GM23248 (cell line): ENCODE results near the gene EHD4. TPM values are rescaled to one million over a fixed set of nuclear protein-coding genes. Genes with fewer than 3 reads are reported as not detected.
A peak's percentile ranks its signal among the peaks of the same experiment; 100 is the strongest.

ENCODE experiments used
- DNase-seq: peaks from one replicate; pipeline ENCODE4 v3.0.0-alpha.2; 2015
- H2AFZ ChIP-seq: fragments of 200-600 bp; sonication (generic); 2 replicates; pipeline ENCODE4 v1.6.1; 2016; ENCODE audit warnings: antibody characterized with exemption
- H3F3A ChIP-seq: fragments of 200-600 bp; sonication (generic); 2 replicates; pipeline ENCODE4 v1.6.1; 2016; ENCODE audit warnings: mild to moderate bottlenecking, antibody characterized with exemption, mixed run types; ENCODE audit not compliant: insufficient read depth
- H3K27ac ChIP-seq: fragments of 200-600 bp; sonication (generic); 2 replicates; pipeline ENCODE4 v1.5.1; 2016; ENCODE audit warnings: mild to moderate bottlenecking
- H3K27me3 ChIP-seq: fragments of 200-600 bp; sonication (generic); replicated peaks from 2 replicates; pipeline ENCODE4 v1.6.1; 2016; ENCODE audit warnings: mild to moderate bottlenecking; ENCODE audit not compliant: insufficient read depth
- H3K36me3 ChIP-seq: fragments of 200-600 bp; sonication (generic); 2 replicates; pipeline ENCODE4 v1.6.1; 2016; ENCODE audit warnings: low read depth, mild to moderate bottlenecking
- H3K4me1 ChIP-seq: fragments of 200-600 bp; sonication (generic); 2 replicates; pipeline ENCODE4 v1.6.1; 2016; ENCODE audit warnings: mild to moderate bottlenecking; ENCODE audit not compliant: insufficient read depth
- H3K4me2 ChIP-seq: fragments of 200-600 bp; sonication (generic); one replicate; pipeline ENCODE4 v1.6.1; 2016; ENCODE audit warnings: mild to moderate bottlenecking; ENCODE audit not compliant: unreplicated experiment
- H3K4me3 ChIP-seq: fragments of 200-600 bp; sonication (generic); 2 replicates; pipeline ENCODE4 v1.5.1; 2016; ENCODE audit warnings: mild to moderate bottlenecking
- H3K79me2 ChIP-seq: fragments of 200-600 bp; sonication (generic); 2 replicates; pipeline ENCODE4 v1.6.1; 2016; ENCODE audit warnings: mild to moderate bottlenecking; ENCODE audit not compliant: insufficient read depth
- H3K9ac ChIP-seq: fragments of 200-600 bp; sonication (generic); 2 replicates; pipeline ENCODE4 v1.6.1; 2016; ENCODE audit warnings: mild to moderate bottlenecking
- H3K9me2 ChIP-seq: fragments of 200-600 bp; sonication (generic); 2 replicates; pipeline ENCODE4 v1.6.1; 2016; ENCODE audit warnings: mixed run types, mild to moderate bottlenecking, moderate library complexity; ENCODE audit not compliant: insufficient read depth
- H3K9me3 ChIP-seq: fragments of 200-600 bp; sonication (generic); one replicate; pipeline ENCODE4 v1.6.1; 2017; ENCODE audit warnings: low read depth
- H4K20me1 ChIP-seq: fragments of 200-600 bp; sonication (generic); 2 replicates; pipeline ENCODE4 v1.6.0; 2016; ENCODE audit not compliant: insufficient read depth
- EZH2 ChIP-seq: fragments of 200-600 bp; sonication (generic); IDR thresholded peaks from 2 replicates; pipeline ENCODE4 v1.6.1; 2018; ENCODE audit warnings: antibody characterized with exemption, mild to moderate bottlenecking; ENCODE audit not compliant: insufficient read depth, poor library complexity, severe bottlenecking
- EZH2phosphoT487 ChIP-seq: fragments of 200-600 bp; sonication (generic); IDR thresholded peaks from 2 replicates; pipeline ENCODE4 v1.6.1; 2018; ENCODE audit warnings: antibody characterized with exemption, moderate library complexity, mild to moderate bottlenecking, low read depth; ENCODE audit not compliant: insufficient read depth
- WGBS, 2 experiments: methylation state at CpG; one replicate each; pipeline ENCODE4 v1.1.6; 2015 to 2017; ENCODE audit warnings: low lambda C conversion rate in 2 of 2, low coverage in 1 of 2; ENCODE audit errors: missing lambda C conversion rate in 2 of 2; 5-methylcytosine and 5-hydroxymethylcytosine counted together
- in situ Hi-C: fragments of 300-500 bp; cut with MboI; formaldehyde crosslinking; loops from 2 replicates; pipeline ENCODE4 v1.15.0; 2020
- polyA plus RNA-seq: library from polyadenylated mRNA; unstranded; fragments of >200 nt; fragmentation: Nextera tagmentation; extraction: Ambion mirVana; gene quantifications from 2 replicates; pipeline ENCODE4 v1.2.1, GENCODE V29; 2016
- total RNA-seq: library from RNA; depleted of rRNA; stranded (reverse); fragments of >200 nt; shearing (Covaris generic); gene quantifications from 2 replicates; pipeline ENCODE4 v1.2.3, GENCODE V29; 2014

Gene EHD4
- total and polyA plus RNA-seq, 2 experiments from 2014 or later, result 17.7 to 18.7 TPM

GRCh38 chr15:41882689-41883483 lies 89.5 kb downstream of the EHD4 start:
- Histone ChIP-seq H3F3A (no peaks in the 10 kb centered on the region), H3K36me3 (no peaks in the 10 kb centered on the region), H3K4me3 (no peak overlapping the region), H3K4me2 (no peak overlapping the region), H2AFZ (no peak overlapping the region), H3K9me3 (no peaks in the 10 kb centered on the region), H4K20me1 (no peaks in the 10 kb centered on the region), H3K27ac (no peak overlapping the region), H3K27me3 (no peaks in the 10 kb centered on the region), H3K9me2 (no peaks in the 10 kb centered on the region), H3K9ac (no peak overlapping the region), H3K79me2 (no peaks in the 10 kb centered on the region), H3K4me1 (no peaks in the 10 kb centered on the region)
- no peak for DNase-seq
- 95 to 97% methylated on average over 14 of the region's 14 CpGs for WGBS, 2 experiments
- TF ChIP-seq EZH2 (no peak), EZH2phosphoT487 (no peak)
- in situ Hi-C loops, result no loop called here

- 31 to 34% methylated on average over 25 to 64 of the region's 81 CpGs for WGBS, 2 experiments
- no peak overlapping the region for H3K9ac ChIP-seq
- no peaks in the 10 kb centered on the region for H3F3A ChIP-seq
- in situ Hi-C loops, result no loop called here
- DNase-seq, result no peak
- no peaks in the 10 kb centered on the region for H3K9me2 ChIP-seq
- no peaks in the 10 kb centered on the region for H3K36me3 ChIP-seq
- no peaks in the 10 kb centered on the region for H3K9me3 ChIP-seq
- H3K79me2 ChIP-seq, result no peaks in the 10 kb centered on the region
- no peak overlapping the region for H2AFZ ChIP-seq
- TF ChIP-seq EZH2phosphoT487, result no peak
- no peak for TF ChIP-seq EZH2
- H3K27ac ChIP-seq, result no peak overlapping the region
- no peaks in the 10 kb centered on the region for H3K27me3 ChIP-seq
- H3K4me1 ChIP-seq, result no peaks in the 10 kb centered on the region
- no peaks in the 10 kb centered on the region for H4K20me1 ChIP-seq
- no peak overlapping the region for H3K4me2 ChIP-seq
- no peak overlapping the region for H3K4me3 ChIP-seq
Observed at GRCh38 chr15:41881920-41882688, 90.3 kb downstream of the EHD4 start.

- Histone ChIP-seq H3K9me3 (no peaks in the 10 kb centered on the region), H2AFZ (no peak overlapping the region), H3K4me1 (no peaks in the 10 kb centered on the region), H4K20me1 (no peaks in the 10 kb centered on the region), H3K27ac (no peak overlapping the region), H3K79me2 (no peaks in the 10 kb centered on the region), H3K4me3 (no peak overlapping the region), H3K4me2 (no peak overlapping the region), H3K9ac (no peak overlapping the region), H3K9me2 (no peaks in the 10 kb centered on the region), H3K27me3 (no peaks in the 10 kb centered on the region), H3K36me3 (no peaks in the 10 kb centered on the region), H3F3A (no peaks in the 10 kb centered on the region)
- peak; percentile 34 for DNase-seq
- in situ Hi-C loops, result no loop called here
- 28 to 31% methylated on average over 5 to 10 of the region's 10 CpGs for WGBS, 2 experiments
- no peak for TF ChIP-seq EZH2
- TF ChIP-seq EZH2phosphoT487, result no peak
Observed at GRCh38 chr15:41881550-41881919, 90.8 kb downstream of the EHD4 start.

GRCh38 chr15:41881086-41881485 lies 91.3 kb downstream of the EHD4 start:
- H4K20me1 ChIP-seq, result no peaks in the 10 kb centered on the region
- H3K9me2 ChIP-seq, result no peaks in the 10 kb centered on the region
- no peaks in the 10 kb centered on the region for H3K79me2 ChIP-seq
- no peak overlapping the region for H2AFZ ChIP-seq
- WGBS, 2 experiments, result 86 to 89% methylated on average over 8 of the region's 8 CpGs
- in situ Hi-C loops, result no loop called here
- no peak overlapping the region for H3K4me3 ChIP-seq
- H3K9ac ChIP-seq, result no peak overlapping the region
- no peaks in the 10 kb centered on the region for H3K36me3 ChIP-seq
- H3F3A ChIP-seq, result no peaks in the 10 kb centered on the region
- H3K4me1 ChIP-seq, result no peaks in the 10 kb centered on the region
- DNase-seq, result no peak
- no peak for TF ChIP-seq EZH2
- TF ChIP-seq EZH2phosphoT487, result no peak
- H3K4me2 ChIP-seq, result no peak overlapping the region
- H3K9me3 ChIP-seq, result no peaks in the 10 kb centered on the region
- no peak overlapping the region for H3K27ac ChIP-seq
- H3K27me3 ChIP-seq, result no peaks in the 10 kb centered on the region
